K562 (cell line): ENCODE measurements around the gene TMEM14C. TPM values are rescaled to one million over a fixed set of nuclear protein-coding genes. Genes with fewer than 3 reads are reported as not detected.

Experiments
- ARID3B ChIP-seq: fragments of 250-450 bp; sonication (Bioruptor Pico); IDR thresholded peaks from 2 replicates; pipeline ENCODE4 v1.4.0; 2020; ENCODE audit warnings: borderline replicate concordance
- DDX20 ChIP-seq: fragments of 450-650 bp; IDR thresholded peaks from 2 replicates; pipeline ENCODE4 v1.6.1; 2016; ENCODE audit warnings: missing genetic modification characterization, low read depth, mild to moderate bottlenecking, missing compliant biosample characterization, moderate library complexity
- FOS ChIP-seq: IDR thresholded peaks from 3 replicates; pipeline ENCODE4 v1.6.1; 2011; ENCODE audit not compliant: insufficient read length; ENCODE audit errors: extremely low read depth
- HEY1 ChIP-seq: fragments of 250-450 bp; sonication (Bioruptor Pico); IDR thresholded peaks from 2 replicates; pipeline ENCODE4 v1.5.0; 2020; ENCODE audit warnings: mild to moderate bottlenecking, moderate library complexity, borderline replicate concordance
- RBM39 ChIP-seq: fragments of 200-400 bp; formaldehyde crosslinking; optimal IDR thresholded peaks from 2 replicates; pipeline ENCODE3; 2018; ENCODE audit warnings: low read depth, low read length
- REST ChIP-seq, 2 experiments: fragments of 450-650 bp; formaldehyde crosslinking in 1 of 2; IDR thresholded peaks; 2 replicates each; pipeline versions ENCODE4 v1.4.0 to v1.6.1; 2014 to 2020; ENCODE audit warnings: mild to moderate bottlenecking in 2 of 2, borderline replicate concordance in 1 of 2, low read depth in 1 of 2
- SIN3A ChIP-seq, 2 experiments: fragments of 150-350 bp in 1 of 2; IDR thresholded peaks; 2 replicates each; pipeline ENCODE4 v1.6.1; 2011 to 2016; ENCODE audit warnings: borderline replicate concordance in 2 of 2, low read depth in 2 of 2, low read length in 2 of 2, mild to moderate bottlenecking in 2 of 2, moderate library complexity in 2 of 2; ENCODE audit not compliant: control insufficient read depth in 1 of 2
- polyA plus RNA-seq, 8 experiments: library from polyadenylated mRNA; depleted of rRNA in 4 of 8; stranded (reverse) in 5 of 8; unstranded in 3 of 8; fragments of >200 nt; fragmentation: Nextera tagmentation in 2 of 8; fragmentation: Illumina TruSeq in 1 of 8; extraction: Ambion mirVana in 2 of 8; extraction: Trizol in 1 of 8; gene quantifications; 2 replicates each; pipeline versions ENCODE4 v1.2.1 to v1.2.3, GENCODE V29; 2011 to 2014; ENCODE audit warnings: inconsistent platforms in 1 of 8, missing spikeins in 1 of 8
- total RNA-seq, 7 experiments: library from RNA; depleted of rRNA in 6 of 7; stranded (reverse); fragments of >200 nt in 6 of 7; fragmentation: Illumina TruSeq in 2 of 7; extraction: Trizol in 2 of 7; gene quantifications; 2 replicates each; pipeline versions ENCODE4 v1.2.1 to v1.2.3, GENCODE V29; 2011 to 2021; ENCODE audit warnings: low replicate concordance in 1 of 7

TMEM14C gene
- total and polyA plus RNA-seq, 9 of the 15 experiments (the other 6 are each of a cell fraction or from before 2014, with no cell fraction given), result 151 to 496 (median 263) TPM

GRCh38 chr6:10694302-10695085 lies 28.4 kb upstream of the TMEM14C start, which contains the start of the genes C6orf52 and PAK1IP1 (continued):
- TF ChIP-seq REST (IDR thresholded peaks at IDR 0.05; ENCODE audit: borderline replicate concordance) (0 out of 2 replicates have a peak, but pooled peaks have one; percentile 45), REST (CRISPR knock-in tag; IDR thresholded peaks at IDR 0.05; ENCODE audit: low read depth) (peak; percentile 67; the same call in 1 of the 2 replicates), DDX20 (tag) (no peak), RBM39 (peak; percentile 42), HEY1 (CRISPR knock-in tag) (no peak), SIN3A (IDR thresholded peaks at IDR 0.05; ENCODE audit: borderline replicate concordance in 2 of 2, control insufficient read depth in 1 of 2, low read depth in 2 of 2, low read length in 2 of 2) (peak; percentile 99), ARID3B (CRISPR knock-in tag) (0 out of 2 replicates have a peak, but pooled peaks have one; percentile 58), FOS (no peak)
